ENCODE data around the gene CASQ2.
"Not testable (repeated sequence)": the region's sequence is repeated elsewhere in the genome, so short reads cannot be mapped to it uniquely, and the experiment has no call there.

The CASQ2 gene

GRCh38 chr1:115781343-115781742 lies 12.8 kb upstream of the CASQ2 start:
- DNase-seq (ENCODE audit: low read depth in 2 of 2) = no peak

GRCh38 chr1:115780655-115781054 lies 12.1 kb upstream of the CASQ2 start:
- DNase-seq (ENCODE audit: low read depth in 2 of 2) = not testable (repeated sequence)

DNA sequence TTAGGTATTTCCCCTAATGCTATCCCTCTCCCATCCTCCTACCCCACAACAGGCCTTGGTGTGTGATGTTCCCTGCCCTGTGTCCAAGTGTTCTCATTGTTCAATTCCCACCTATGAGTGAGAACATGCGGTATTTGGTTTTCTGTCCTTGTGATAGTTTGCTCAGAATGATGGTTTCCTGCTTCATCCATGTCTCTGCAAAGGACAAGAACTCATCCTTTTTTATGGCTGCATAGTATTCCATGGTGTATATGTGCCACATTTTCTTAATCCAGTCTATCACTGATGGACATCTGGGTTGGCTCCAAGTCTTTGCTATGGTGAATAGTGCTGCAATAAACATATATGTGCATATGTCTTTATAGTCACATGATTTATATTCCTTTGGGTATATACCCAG lies 10.6 kb upstream of the CASQ2 start:
- not testable (repeated sequence) for DNase-seq (ENCODE audit: low read depth in 2 of 2)

DNA sequence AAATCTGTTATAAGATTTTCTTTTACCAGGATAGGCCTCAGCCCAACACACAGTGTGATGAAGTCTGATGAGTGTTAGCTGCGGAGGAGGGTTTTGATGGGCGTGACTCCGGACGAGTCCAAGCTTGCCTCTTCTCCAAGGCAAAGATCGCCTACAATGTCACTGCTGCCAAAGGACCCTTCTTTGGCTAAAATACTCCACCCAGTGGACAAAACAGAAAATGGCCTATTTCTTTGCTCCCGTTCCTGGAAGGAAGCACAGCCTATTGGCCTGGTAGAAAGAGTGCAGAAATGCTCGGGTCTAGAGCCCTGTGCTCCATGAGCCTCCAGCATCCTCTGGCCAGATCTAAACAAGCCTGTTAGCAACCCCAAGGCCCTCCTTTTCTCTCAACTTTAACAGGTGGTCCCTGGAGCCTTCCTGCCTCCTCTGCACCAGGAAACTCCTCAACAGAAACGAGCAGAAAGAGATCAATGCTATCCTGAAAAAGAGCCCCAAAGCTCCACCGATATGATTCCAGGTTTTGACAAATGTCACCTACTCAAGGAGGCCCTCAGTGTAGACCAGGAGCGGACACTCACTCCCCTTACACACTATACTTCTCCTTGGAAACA lies 3.4 kb upstream of the CASQ2 start:
- DNase-seq (ENCODE audit: low read depth in 2 of 2) = no peak

DNA sequence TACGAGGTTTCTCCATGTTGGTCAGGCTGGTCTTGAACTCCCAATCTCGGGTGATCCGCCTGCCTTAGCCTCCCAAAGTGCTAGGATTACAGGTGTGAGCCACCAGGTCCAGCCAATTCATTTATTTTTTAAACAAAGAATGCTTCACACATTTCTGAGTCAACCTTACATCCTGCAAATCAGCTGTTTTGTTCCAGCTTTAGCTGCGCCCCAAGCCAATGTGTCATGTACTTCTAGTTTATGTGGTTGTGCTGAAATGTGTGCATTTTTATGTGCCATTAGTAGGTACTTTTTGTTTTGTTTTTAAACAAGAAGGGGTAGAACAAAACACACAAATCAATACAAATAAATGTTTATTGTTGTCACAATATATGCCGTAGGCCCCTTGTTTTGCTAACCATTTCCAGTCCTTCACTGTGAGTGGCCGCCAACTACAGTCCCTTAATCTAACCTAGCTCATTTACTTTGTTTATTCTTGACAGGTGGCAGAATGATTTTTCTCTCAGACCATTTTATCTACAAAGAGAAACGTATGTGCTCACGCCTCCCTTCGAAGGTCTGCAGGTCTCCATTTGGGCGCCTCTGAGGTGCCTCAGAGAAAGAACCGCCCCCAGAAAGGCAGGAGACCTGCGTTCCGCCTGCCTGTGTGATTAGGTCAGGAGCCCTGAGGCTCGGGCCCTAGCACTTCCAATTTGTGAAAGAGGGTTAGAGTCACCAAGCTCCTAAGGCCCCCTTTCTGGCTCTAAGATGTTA lies 2.8 kb upstream of the CASQ2 start:
- no peak for DNase-seq (ENCODE audit: low read depth in 2 of 2)

GRCh38 chr1:115767403-115767802 lies 1.1 kb downstream of the CASQ2 start:
- DNase-seq (ENCODE audit: low read depth in 2 of 2) = no peak

- DNase-seq (ENCODE audit: low read depth in 2 of 2) = no peak
These were observed 3.4 kb downstream of the CASQ2 start for GRCh38 chr1:115765091-115765490.

DNA sequence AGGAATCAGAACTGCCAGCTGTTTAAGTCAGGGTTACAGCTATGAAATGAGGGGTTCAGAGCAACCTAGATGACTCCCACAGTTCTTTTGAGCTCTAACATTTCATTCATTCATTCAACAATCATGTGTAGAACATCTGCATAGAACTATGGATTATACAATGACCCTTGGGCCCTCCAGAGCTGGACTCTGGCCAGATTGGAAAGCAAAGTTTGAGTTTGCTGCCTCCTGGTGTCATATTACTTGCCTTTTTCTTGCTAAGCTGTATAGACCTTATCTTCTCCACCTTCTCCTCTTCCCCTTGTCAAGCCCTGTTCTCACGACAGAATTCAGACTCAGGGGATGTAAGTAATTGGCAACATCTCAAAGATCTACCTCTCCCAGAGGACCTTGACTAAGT lies 4.0 kb downstream of the CASQ2 start:
- no peak for DNase-seq (ENCODE audit: low read depth in 2 of 2)

GRCh38 chr1:115762779-115763178 lies 5.7 kb downstream of the CASQ2 start:
- no peak for DNase-seq (ENCODE audit: low read depth in 2 of 2)

DNA sequence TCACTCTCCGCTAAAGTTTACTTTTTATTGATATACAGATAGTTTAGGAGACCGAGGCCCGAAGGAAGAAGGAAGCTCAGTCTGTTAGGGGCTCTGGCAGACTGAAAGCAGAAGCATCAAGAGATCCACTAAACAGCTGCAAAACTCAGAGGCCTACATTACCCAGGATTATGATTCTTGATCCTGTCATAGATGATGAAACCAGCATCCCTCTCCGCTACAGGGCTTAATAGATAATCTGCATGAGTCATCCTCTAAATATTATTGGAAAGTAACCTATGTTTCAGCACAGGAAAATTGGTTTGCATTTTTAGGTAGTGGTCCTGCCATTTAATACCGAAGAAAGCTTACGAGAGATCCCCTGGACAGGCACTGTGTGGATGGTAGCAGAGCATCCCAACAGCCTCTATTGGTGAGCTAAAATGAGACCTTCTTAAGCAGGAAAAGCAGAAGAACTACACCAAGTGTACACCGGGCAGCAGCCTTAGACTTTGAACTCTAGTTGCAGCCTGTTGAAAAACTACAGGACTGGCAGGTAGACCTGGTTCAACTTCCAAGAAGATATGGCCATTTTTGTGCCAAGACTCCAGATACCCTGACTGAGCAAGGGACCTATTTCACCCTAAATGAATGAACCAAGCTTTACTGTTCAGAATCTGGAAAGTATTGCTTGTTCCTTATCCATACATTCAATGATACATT lies 6.8 kb downstream of the CASQ2 start:
- no peak for DNase-seq (ENCODE audit: low read depth in 2 of 2)

DNA sequence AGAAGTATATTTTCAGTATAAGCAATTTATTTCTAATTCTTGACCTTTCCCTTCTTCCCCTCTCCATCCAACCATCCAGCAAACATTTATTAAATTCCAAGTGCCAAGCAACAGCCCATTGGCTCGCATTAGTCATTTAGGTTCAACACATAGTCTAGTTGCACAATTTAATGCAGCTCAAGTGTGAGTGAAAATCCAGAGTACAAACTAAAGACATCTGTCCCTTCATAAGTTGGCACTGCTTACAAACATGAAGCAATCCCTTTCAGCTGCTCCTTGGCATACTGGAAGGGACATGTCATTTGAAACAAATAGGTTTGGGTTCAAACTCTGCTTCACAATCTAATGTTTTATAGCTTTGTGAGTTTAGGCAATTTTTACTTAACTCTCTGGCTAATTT lies 10.7 kb downstream of the CASQ2 start:
- DNase-seq (ENCODE audit: low read depth in 2 of 2) = no peak

DNA sequence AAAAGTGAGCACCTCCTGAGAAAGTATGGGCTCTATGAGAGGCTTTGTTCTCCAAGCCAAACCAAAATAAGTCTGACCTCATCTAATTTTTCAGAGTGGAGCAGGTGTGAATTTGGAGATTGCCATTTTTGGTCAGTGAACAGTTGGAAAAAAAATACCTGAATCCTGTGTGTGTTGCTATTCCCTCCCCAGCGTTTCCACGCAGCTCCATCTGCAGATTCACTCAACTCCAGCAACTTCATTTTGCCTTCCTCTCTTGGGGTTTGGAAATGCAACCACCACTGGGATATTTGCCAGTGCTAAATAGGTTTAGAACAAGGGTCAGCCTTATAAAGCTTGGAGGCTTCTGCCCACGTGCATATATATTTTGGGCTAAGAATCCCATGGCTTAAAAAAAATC lies 11.2 kb downstream of the CASQ2 start:
- no peak for DNase-seq (ENCODE audit: low read depth in 2 of 2)

DNA sequence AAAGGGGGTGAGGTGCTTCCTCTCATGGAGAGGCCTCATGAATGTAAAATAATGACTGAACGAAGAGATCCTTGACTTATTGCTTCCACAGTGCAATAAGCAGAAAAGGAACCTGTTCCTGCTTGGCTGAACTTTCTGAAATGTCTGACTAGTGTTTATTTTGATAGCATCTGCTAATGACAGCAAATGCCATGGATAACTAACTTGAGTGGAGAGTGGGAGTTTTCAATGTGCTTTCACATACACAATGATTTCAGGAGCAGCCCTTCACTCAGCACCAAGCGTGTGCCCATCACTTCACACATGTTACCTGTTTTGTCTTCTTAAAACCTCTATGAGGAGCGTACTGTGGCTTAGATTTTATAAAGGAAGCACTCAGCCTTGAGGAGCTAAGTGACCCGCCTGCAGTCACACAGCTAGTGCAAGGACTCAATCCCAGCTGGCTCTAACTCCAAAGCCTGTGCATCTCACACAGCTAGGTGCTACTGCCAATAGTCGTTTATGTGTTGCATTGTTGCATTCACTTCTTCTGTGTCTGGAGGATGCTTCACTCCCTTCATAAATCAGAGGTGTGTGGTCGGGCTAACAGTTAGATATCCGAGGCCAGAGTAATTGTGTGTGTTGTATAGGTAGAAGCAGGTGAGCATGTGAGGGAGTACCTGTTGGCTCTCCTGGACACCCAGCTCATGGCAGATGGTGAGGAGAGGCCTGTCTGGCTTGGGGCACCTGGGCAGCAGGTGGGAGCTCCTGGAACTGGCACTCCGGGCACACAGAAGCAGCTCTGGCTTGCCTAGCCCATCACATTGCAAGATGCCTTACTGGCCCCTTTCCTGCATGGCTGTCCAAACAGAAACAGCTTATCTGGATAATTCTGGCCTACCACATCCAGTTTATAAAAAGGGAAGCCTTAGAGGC lies 12.8 kb downstream of the CASQ2 start:
- DNase-seq (ENCODE audit: low read depth in 2 of 2) = no peak

DNA sequence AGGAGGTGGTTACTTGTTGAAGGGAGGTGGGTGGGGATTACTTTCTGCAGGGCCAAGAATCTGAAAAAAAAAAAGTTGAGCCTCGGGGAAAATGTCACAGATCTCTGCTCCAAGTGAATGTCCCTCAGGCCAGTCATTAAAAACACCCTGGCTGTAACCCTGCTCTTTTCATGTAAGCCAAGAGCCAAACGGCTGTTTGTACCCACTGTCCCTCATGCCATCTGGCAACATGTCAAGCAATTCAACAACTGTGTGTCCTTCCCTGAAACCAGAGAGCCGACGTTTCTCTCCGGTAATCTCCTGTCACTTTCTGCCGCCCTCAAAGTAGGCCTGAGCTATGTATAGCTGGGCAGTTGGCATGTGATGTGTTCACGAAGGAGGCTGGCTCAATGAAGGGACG lies 14.7 kb downstream of the CASQ2 start:
- DNase-seq (ENCODE audit: low read depth in 2 of 2) = no peak

DNA sequence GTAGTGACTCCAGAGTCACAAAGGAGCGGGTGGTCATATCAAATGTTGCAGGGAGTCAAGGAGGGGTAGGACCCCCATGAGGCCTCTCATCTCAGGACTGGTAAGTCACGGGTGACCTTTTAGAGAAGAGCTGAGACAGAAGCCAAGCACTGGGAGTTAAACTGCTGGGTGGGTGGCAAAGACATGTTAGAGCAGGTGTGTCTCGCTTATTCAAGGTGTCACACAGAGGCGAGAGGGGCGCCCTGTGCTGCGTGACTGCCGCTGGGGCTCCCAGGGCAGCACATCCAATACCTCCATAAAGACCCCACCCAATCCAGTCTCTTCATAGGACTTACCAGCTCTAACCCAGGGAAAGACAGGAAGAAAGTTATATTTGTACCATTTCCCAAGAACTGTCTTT lies 15.2 kb downstream of the CASQ2 start:
- DNase-seq (ENCODE audit: low read depth in 2 of 2) = no peak

DNA sequence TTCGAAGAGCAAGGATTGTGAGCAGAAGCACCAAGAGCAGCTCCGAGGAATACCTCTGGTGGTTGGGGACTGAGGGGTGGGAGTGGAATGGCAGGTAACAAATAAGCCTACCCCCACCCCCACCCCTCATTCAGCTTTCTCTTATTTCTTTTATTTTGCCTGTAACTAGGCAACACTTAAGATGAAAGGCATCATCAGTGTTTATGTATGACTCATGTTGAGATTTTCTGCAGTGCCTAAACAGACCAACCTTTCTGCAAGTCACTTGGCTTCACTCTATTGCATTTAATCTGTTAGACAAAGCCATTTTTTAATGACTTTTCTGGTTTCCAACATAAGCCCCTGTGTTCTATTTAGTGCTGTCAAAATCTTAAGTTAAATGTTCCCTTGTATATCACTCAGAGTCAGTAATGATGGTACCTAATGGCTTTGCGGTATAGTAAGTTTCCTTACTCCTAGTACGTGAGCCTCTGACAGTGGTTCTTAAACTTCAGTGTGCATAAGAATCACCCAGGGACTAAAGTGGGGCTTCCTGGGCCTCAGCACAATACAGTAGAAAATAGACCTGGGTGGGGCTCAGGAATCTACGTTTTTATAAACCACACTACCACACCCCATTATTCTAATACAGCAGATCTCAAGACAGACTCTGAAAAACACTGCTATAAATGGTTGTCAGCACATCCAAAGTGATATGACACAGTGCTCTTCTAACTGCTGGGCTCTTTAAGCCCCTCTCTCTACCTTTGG lies 19.9 kb downstream of the CASQ2 start:
- DNase-seq (ENCODE audit: low read depth in 2 of 2) = no peak

DNA sequence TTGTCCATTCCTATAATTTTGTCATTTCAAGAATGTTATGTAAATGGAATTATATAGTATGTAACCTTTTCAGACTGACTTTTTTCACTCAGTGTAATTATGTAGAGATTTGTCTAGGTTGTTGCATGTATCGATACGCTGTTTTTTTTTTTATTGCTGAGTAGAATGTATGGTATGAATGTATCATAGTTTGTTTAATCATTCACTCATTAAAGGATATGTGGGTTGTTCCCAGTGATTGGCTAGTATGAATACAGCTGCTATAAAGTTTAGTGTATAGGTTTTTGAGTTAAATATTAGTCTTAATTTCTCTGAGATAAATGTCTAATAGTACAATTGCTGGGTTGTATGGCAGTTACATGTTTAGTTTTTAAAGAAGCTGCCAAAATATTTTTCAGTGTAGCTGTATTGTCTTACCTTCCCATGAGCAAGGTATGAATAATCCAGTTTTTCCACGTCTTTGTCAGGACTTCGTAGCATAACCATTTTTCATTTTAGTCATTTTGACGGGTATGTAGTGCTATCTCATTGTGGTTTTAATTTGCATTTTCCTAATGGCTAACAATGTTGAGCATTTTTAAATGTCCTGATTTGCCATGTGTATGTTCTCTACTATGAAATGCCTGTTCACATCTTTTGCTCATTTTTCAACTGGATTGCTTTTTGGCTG lies 22.4 kb downstream of the CASQ2 start:
- no peak for DNase-seq (ENCODE audit: low read depth in 2 of 2)

- DNase-seq (ENCODE audit: low read depth in 2 of 2) = no peak
These were observed 23.8 kb downstream of the CASQ2 start for GRCh38 chr1:115744646-115745275.

GRCh38 chr1:115740811-115741210 lies 27.7 kb downstream of the CASQ2 start:
- DNase-seq (ENCODE audit: low read depth in 2 of 2) = no peak

DNA sequence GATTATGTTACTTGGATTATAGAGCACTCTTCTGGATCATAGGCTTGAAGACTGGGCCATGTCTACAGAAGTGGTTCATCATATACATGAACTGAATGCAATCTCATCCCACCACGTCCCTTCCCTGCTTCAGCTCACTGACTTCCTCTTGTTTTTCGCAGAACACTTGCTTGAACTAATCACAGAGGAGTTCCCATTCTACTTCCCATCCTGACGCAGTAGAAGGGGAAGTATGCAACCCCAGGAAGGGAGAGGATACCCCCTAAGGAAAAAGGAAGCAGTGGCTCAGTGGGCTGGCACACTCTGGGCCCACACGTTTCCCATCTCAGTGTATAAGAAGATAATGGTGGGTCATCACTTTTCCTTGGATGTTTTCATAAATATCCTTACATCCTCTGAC lies 36.2 kb downstream of the CASQ2 start:
- no peak for DNase-seq (ENCODE audit: low read depth in 2 of 2)
